ENCODE results near the gene TMEM163.

The TMEM163 gene

GRCh38 chr2:134621939-134622705 is 96.7 kb downstream of the TMEM163 start:
- Histone ChIP-seq H3K27ac (ENCODE audit: extremely low read depth, low read depth, low read length) (no peak overlapping the region), H3K9me3 (ENCODE audit: control insufficient read depth, insufficient read depth, low read depth, low read length) (no peaks in the 10 kb centered on the region), H3K4me1 (ENCODE audit: control insufficient read depth, insufficient read depth, low read length) (no peaks in the 10 kb centered on the region), H3K4me3 (ENCODE audit: low read depth, low read length) (no peak overlapping the region), H3K36me3 (ENCODE audit: control insufficient read depth in 2 of 2, insufficient read depth in 1 of 2, low read length in 2 of 2) (no peaks in the 10 kb centered on the region)
- TF ChIP-seq TRIM28 (IDR thresholded peaks at IDR 0.05; ENCODE audit: borderline replicate concordance, low read length): no peak
- no peak for TF ChIP-seq ZNF280D (tag by site-specific recombination; IDR thresholded peaks at IDR 0.05)
- TF ChIP-seq GLI2 (tag by site-specific recombination; IDR thresholded peaks at IDR 0.05; ENCODE audit: borderline replicate concordance, low read depth): no peak
- TF ChIP-seq KLF9 (tag by site-specific recombination; IDR thresholded peaks at IDR 0.05; ENCODE audit: low read depth): no peak
- no peak for TF ChIP-seq MYNN (tag by site-specific recombination; IDR thresholded peaks at IDR 0.05; ENCODE audit: borderline replicate concordance)
- TF ChIP-seq ZNF146 (tag by site-specific recombination; IDR thresholded peaks at IDR 0.05): no peak
- TF ChIP-seq ZNF585B (tag by site-specific recombination; IDR thresholded peaks at IDR 0.05): no peak
- no peak for TF ChIP-seq ZSCAN23 (tag by site-specific recombination; IDR thresholded peaks at IDR 0.05)
- no peak for TF ChIP-seq ZNF677 (tag by site-specific recombination; IDR thresholded peaks at IDR 0.05)
- no peak for TF ChIP-seq SP3 (tag by site-specific recombination; IDR thresholded peaks at IDR 0.05)
- TF ChIP-seq ZNF121 (tag by site-specific recombination; IDR thresholded peaks at IDR 0.05): no peak
- TF ChIP-seq ZNF664 (tag by site-specific recombination; IDR thresholded peaks at IDR 0.05): no peak
- TF ChIP-seq, protein P1, sequence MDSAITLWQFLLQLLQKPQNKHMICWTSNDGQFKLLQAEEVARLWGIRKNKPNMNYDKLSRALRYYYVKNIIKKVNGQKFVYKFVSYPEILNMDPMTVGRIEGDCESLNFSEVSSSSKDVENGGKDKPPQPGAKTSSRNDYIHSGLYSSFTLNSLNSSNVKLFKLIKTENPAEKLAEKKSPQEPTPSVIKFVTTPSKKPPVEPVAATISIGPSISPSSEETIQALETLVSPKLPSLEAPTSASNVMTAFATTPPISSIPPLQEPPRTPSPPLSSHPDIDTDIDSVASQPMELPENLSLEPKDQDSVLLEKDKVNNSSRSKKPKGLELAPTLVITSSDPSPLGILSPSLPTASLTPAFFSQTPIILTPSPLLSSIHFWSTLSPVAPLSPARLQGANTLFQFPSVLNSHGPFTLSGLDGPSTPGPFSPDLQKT (IDR thresholded peaks at IDR 0.05; ENCODE audit: borderline replicate concordance, low read depth, low read length): no peak
- no peak for TF ChIP-seq HOXC10 (CRISPR knock-in tag; IDR thresholded peaks at IDR 0.05)
- no peak for TF ChIP-seq ZNF645 (tag by site-specific recombination; IDR thresholded peaks at IDR 0.05)
- TF ChIP-seq, protein P2, sequence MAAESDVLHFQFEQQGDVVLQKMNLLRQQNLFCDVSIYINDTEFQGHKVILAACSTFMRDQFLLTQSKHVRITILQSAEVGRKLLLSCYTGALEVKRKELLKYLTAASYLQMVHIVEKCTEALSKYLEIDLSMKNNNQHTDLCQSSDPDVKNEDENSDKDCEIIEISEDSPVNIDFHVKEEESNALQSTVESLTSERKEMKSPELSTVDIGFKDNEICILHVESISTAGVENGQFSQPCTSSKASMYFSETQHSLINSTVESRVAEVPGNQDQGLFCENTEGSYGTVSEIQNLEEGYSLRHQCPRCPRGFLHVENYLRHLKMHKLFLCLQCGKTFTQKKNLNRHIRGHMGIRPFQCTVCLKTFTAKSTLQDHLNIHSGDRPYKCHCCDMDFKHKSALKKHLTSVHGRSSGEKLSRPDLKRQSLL (tag by site-specific recombination; IDR thresholded peaks at IDR 0.05): no peak
- no peak for TF ChIP-seq ZNF239 (tag by site-specific recombination; IDR thresholded peaks at IDR 0.05)
- TF ChIP-seq, protein P3, sequence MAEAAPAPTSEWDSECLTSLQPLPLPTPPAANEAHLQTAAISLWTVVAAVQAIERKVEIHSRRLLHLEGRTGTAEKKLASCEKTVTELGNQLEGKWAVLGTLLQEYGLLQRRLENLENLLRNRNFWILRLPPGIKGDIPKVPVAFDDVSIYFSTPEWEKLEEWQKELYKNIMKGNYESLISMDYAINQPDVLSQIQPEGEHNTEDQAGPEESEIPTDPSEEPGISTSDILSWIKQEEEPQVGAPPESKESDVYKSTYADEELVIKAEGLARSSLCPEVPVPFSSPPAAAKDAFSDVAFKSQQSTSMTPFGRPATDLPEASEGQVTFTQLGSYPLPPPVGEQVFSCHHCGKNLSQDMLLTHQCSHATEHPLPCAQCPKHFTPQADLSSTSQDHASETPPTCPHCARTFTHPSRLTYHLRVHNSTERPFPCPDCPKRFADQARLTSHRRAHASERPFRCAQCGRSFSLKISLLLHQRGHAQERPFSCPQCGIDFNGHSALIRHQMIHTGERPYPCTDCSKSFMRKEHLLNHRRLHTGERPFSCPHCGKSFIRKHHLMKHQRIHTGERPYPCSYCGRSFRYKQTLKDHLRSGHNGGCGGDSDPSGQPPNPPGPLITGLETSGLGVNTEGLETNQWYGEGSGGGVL (tag by site-specific recombination; IDR thresholded peaks at IDR 0.05): no peak
- no peak for TF ChIP-seq ZNF785 (tag by site-specific recombination; IDR thresholded peaks at IDR 0.05)
- TF ChIP-seq GLIS1 (tag by site-specific recombination; IDR thresholded peaks at IDR 0.05): no peak
- POLR2A ChIA-PET: no interaction called here
- CTCF ChIA-PET: interaction anchor here (0.6 kb wide), 1 partner anchor 23 kb away, joined by 4 read pairs; no protein-coding TSS in a partner anchor
